Subcutaneous adipose tissue (tissue), 4 donors: ENCODE results near the gene KLHL36. TPM values are rescaled to one million over a fixed set of nuclear protein-coding genes. Genes with fewer than 3 reads are reported as not detected.

Experiments
- total RNA-seq, 4 donors: library from RNA; depleted of rRNA; stranded (reverse); fragments of >200 nt; gene quantifications; one replicate each; pipeline ENCODE4 v1.1.0, GENCODE V29; 2016
- TF ChIP-seq, protein P1 (sequence below): fragments of 450-650 bp; IDR thresholded peaks from one replicate; pipeline ENCODE4 v1.5.1; 2016; ENCODE audit warnings: low read depth, mild to moderate bottlenecking, control low read depth, antibody characterized with exemption, moderate library complexity

Gene KLHL36
- total RNA-seq, 4 donors from 2014 or later, result 43.4 to 108 (median 68.5) TPM

GRCh38 chr16:84659656-84660300 is 11.5 kb downstream of the KLHL36 start:
- TF ChIP-seq, protein P1, sequence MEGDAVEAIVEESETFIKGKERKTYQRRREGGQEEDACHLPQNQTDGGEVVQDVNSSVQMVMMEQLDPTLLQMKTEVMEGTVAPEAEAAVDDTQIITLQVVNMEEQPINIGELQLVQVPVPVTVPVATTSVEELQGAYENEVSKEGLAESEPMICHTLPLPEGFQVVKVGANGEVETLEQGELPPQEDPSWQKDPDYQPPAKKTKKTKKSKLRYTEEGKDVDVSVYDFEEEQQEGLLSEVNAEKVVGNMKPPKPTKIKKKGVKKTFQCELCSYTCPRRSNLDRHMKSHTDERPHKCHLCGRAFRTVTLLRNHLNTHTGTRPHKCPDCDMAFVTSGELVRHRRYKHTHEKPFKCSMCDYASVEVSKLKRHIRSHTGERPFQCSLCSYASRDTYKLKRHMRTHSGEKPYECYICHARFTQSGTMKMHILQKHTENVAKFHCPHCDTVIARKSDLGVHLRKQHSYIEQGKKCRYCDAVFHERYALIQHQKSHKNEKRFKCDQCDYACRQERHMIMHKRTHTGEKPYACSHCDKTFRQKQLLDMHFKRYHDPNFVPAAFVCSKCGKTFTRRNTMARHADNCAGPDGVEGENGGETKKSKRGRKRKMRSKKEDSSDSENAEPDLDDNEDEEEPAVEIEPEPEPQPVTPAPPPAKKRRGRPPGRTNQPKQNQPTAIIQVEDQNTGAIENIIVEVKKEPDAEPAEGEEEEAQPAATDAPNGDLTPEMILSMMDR, result no peak

DNA sequence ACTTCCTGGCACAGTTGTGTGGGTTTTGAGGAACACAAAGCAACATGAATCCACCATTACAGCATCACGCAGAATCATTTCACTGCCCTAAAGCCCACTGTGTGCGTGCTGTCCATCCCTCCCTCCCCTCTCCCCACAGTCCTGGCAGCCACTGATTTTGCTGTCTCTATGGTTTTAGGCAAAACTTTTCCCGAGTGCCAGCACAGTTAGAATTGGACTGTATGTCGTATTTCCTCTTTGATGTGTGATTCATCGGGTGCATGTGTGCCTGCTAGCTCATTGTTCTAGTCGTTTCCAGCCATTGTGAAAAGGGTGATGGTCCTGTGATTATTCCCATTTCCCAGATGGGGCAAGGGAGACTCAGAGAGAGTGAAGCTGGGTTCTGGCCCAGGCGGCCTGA is 12.7 kb downstream of the KLHL36 start:
- TF ChIP-seq, protein P1, result no peak

DNA sequence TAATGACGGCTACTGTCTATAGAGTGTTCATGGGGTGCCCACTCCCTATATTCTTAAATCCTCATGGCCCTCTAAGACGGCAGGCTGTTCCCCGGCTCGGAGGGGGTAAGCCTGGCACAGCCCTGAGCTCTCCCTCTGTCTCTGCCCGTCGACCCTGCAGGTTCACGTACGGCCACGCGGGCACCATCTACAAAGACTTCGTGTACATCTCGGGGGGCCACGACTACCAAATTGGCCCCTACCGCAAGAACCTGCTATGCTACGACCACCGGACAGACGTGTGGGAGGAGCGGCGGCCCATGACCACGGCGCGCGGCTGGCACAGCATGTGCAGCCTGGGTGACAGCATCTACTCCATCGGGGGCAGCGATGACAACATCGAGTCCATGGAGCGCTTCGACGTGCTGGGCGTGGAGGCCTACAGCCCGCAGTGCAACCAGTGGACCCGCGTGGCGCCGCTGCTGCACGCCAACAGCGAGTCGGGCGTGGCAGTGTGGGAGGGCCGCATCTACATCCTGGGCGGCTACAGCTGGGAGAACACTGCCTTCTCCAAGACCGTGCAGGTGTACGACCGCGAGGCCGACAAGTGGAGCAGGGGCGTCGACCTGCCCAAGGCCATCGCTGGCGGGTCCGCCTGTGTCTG is 13.2 kb downstream of the KLHL36 start:
- TF ChIP-seq, protein P1, result no peak

DNA sequence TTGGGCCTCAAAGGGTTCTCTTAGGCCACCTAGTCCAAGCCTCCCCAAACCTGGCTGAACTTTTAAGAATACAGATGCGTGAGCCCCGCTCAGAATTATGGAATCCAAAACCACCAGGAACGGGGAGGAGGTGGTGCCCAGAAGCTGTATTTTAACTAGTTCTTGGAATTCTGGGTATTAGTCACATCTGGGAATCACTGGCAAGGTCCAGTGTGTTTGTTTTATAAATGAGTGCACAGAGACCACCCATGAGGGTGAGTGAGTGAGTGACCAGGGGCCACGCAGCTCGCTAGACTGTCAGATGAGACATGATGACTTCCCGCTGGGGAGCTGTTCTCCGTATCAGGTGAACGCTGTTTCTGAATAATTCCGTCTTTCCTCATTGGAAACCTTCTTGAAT is 14.2 kb downstream of the KLHL36 start:
- TF ChIP-seq, protein P1, result no peak

GRCh38 chr16:84663433-84664101 is 15.3 kb downstream of the KLHL36 start:
- TF ChIP-seq, protein P1, result no peak

DNA sequence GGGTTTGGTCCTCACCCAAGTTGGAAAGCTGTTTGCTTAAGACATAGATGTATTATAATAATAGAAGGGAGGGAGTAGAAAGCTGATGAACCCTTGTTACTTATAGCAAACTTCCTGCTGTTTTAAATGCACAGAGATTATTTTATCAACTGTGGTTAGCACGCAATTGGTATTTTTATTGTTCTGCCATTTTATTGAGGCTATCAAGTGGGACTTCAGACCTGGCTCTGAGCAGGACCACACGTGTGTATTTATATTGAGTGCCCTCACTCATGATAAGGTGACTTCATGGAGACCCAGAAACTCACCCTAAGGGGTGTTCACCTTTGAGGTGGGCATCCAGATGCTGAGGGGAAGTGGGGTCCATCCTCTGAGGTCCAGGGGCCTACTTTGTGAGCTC is 17.0 kb downstream of the KLHL36 start:
- TF ChIP-seq, protein P1, result no peak

DNA sequence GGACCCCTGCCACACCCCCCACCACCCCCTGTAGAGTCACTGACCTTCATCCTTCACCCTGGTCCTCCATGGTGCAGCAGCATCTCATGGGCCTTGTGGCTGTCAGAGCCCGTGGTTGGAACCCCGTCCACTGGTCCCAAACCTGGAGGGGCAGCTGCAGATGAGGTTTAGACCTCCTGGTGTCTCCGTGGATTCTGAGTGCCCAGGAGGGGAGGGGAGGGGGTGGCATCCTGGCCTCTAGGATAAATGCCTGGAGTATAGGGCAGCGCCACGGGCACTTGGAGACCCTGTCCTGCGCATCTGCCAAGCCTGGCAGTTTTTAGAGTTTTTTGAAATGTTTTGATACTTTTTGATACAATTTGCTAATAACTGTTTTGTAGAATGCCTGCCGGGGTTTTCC is 17.5 kb downstream of the KLHL36 start:
- TF ChIP-seq, protein P1, result no peak
